Hepatic stellate cell (primary cell): ENCODE results near the gene PDE6C.

ENCODE experiments used
- DNase-seq: peaks from one replicate; pipeline ENCODE4 v3.0.0; 2011; ENCODE audit warnings: low spot score

Gene PDE6C

GRCh38 chr10:93702210-93703001, 90.1 kb downstream of the PDE6C start, which contains the start of gene FRA10AC1:
FRA10AC1 (minus strand) TSS chr10:93702592; CDS start chr10:93700106, 2,486 bp downstream.
- DNase-seq: peak; percentile 77

DNA sequence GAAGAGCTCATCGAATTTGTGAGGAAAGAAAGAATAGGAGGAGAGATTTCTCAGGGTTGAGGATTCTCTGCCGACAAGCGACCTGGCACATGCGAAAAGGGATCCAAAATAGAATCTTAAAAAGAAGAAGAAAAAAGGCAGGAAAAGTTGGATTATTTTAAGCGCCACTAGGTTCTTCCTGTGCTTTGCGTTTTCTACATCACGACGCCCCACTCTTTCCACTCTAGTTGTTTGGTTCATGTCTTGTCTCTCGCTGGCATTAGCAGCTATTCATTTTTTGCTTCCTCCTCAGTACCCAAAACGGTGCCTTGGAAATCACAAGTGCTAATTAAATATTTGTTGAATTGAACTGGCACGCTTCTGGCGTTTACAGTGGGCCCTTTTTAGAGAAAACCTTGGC, 90.7 kb downstream of the PDE6C start:
- DNase-seq: no peak

GRCh38 chr10:93703841-93704240, 91.5 kb downstream of the PDE6C start:
- no peak for DNase-seq

DNA sequence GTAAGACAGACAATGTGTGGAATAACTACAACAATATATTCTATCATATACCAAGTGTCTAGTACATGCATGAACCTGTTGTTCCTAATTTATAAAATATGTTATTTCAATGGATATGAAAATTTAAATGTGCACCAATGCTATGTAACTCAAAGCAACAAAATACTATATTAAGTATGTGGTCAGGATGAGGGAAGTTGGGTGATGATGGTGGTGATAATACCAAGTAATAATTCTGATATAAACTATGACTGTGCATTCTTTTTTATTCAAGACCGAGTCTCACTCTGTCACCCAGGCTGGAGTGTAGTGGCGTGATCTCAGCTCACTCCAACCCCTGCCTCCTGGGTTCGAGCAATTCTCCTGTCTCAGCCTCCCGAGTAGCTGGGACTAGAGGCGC, 92.1 kb downstream of the PDE6C start:
- DNase-seq: no peak

GRCh38 chr10:93707623-93708022, 95.3 kb downstream of the PDE6C start:
- DNase-seq: no peak

- DNase-seq: no peak
These were observed 98.1 kb downstream of the PDE6C start for GRCh38 chr10:93710333-93710909.

- no peak for DNase-seq
These were observed 99.6 kb downstream of the PDE6C start for GRCh38 chr10:93711891-93712290.

DNA sequence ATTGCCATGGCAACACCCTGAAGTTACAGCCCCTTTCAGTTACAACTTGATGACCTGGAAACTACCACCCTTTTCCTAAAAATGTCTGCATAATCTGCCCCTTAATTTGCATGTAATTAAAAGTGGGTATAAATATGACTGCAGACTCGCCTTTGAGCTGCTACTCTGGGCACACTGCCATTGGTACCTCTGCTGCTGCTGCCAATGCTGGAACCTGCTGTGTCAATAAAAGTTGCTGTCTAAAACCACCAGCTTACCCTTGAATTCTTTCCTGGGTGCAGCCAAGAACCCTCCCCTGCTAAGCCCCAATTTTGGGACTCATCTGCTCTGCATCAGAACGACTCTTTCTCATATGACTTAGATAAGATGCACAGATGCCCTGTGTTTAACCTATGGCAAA, 100.3 kb downstream of the PDE6C start:
- DNase-seq: no peak

DNA sequence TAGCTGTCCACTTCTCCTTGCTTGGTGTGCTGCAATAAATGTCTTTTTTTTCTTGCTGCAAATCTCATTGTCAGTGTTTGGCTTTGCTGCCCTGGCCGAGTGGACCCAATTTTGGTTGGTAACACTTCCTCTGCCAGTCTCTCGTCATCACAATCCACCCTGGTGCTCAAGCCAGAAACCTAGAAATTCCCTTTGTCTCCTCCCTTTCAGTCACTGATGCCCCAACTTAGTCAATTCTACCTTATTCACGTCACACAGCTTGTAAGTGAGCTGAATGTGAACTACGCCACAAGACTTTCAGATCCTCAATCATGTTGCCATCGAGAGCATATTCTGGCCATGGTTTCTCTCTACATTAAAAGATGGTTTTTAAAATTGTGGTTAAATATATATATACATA, 103.0 kb downstream of the PDE6C start:
- DNase-seq: no peak
